H1 (cell line): ENCODE results near the gene HES4. TPM values are rescaled to one million over a fixed set of nuclear protein-coding genes. Genes with fewer than 3 reads are reported as not detected.

Experiments used
- polyA plus RNA-seq, 7 experiments: library from polyadenylated mRNA; depleted of rRNA in 3 of 7; stranded (reverse) in 5 of 7; unstranded in 2 of 7; fragments of >200 nt in 5 of 7; fragments of 200-250 nt in 2 of 7; gene quantifications; 1 replicate in 5 of 7; 2 replicates in 1 of 7; 4 replicates in 1 of 7; pipeline versions ENCODE4 v1.2.1 to v1.2.3, GENCODE V29; 2011 to 2013; ENCODE audit warnings: missing spikeins in 2 of 7, mixed read lengths in 2 of 7
- total RNA-seq: library from RNA; stranded (reverse); fragmentation: NEBNext Ultra II Directional; extraction: Animal tissue kit (Norgen Biotek cat#: 25700); gene quantifications from 2 replicates; pipeline ENCODE4 v1.2.1, GENCODE V29; 2021
- TF ChIP-seq, protein P1 (sequence below): IDR thresholded peaks from 2 replicates; pipeline ENCODE4 v1.6.1; 2011; ENCODE audit warnings: low read length, improper control_type of control experiment

HES4 gene
- total and polyA plus RNA-seq, 2 of the 8 experiments (the other 6 are each of a cell fraction or from before 2014, with no cell fraction given), result 2.8 to 3.5 TPM

DNA sequence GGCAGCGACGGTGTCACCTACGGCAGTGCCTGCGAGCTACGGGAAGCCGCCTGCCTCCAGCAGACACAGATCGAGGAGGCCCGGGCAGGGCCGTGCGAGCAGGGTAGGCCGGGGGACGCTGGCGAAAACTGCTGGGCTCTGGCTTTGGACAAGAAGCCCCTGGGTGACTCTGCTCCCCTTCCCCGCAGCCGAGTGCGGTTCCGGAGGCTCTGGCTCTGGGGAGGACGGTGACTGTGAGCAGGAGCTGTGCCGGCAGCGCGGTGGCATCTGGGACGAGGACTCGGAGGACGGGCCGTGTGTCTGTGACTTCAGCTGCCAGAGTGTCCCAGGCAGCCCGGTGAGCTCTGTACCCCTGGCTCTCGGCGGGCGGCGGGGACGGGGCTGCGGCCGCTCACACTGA lies 44.0 kb upstream of the HES4 start (continued):
- TF ChIP-seq, protein P1, sequence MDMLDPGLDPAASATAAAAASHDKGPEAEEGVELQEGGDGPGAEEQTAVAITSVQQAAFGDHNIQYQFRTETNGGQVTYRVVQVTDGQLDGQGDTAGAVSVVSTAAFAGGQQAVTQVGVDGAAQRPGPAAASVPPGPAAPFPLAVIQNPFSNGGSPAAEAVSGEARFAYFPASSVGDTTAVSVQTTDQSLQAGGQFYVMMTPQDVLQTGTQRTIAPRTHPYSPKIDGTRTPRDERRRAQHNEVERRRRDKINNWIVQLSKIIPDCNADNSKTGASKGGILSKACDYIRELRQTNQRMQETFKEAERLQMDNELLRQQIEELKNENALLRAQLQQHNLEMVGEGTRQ, result no peak
